Stimulated activated CD4-positive, alpha-beta T cell treated with anti-CD3 and anti-CD28 coated beads, Interleukin-12 subunit alpha, Interleukin-12 subunit beta, amount 100 ng/mL, for 24 hours (primary cell): ENCODE data around the gene NTSR1.

Experiments
- DNase-seq, 2 experiments: peaks; one replicate each; pipeline ENCODE4 v3.0.0-alpha.2; 2020; ENCODE audit warnings: low read depth in 2 of 2

NTSR1 gene

GRCh38 chr20:62726276-62726675, 17.6 kb downstream of the NTSR1 start:
- no peak for DNase-seq

- no peak for DNase-seq
Measured at GRCh38 chr20:62726716-62727583, 18.3 kb downstream of the NTSR1 start.

GRCh38 chr20:62727584-62728027, 19.0 kb downstream of the NTSR1 start:
- DNase-seq: no peak

DNA sequence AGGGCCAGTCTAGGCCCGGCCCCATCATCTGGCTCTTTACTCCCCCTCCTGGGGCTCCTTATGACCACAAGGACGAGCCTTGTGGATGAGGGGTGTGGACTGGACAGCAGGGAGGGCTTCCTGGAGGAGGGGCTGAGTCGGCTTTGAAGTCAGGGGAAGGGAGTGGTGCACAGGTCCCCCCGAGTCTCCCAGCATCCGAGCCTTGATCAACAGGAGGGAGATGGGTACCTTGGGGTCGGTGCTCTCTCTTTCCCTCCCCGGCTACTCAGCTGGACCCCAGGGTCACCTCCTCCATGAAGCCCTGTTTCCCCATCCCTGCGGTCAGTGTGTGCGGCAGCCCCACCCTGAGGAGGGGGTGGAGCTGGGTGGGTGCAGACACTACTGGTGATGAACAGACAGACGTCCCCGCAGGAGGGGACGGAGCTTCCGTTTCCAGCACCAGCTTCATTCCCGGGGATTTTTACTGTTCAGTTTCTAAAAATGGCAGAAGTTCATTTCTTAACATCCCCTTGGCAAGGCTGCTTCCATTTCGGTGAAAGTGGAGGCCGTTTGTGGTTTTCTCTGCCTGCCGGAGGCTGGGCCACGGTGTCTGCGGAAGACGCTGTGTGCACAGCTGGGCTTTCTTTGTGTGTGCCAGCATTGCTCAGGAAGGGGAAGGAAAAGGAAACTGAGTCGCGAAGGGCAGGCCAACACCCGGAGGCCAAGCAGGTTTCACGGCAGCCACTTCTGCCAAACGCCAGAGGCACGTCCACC, 19.6 kb downstream of the NTSR1 start:
- no peak for DNase-seq

DNA sequence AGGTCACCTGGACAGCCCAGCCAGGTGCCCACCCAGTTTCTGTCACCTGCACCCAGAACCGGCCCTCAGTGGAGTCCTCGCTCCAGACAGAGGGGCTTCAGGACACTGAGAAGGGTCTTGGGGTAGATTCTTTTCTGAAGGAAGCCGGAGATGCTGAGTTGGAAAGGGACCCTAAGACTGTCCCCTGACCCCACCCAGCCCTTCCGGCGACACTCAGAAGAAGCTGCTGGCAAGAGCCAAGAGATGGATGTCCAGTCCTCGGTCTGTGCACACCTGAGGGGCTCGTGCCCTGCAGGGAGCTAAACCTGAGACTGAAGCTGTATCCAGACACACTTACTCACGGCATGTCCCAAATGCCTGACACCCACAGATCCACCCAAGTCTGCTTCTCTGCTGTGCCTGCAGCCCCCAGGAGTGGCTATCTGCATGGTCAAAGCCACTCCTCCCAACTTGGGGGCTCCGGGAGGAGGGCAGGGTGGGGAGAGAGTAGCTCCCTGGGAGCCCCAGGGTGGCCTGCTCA, 20.2 kb downstream of the NTSR1 start:
- DNase-seq: no peak

DNA sequence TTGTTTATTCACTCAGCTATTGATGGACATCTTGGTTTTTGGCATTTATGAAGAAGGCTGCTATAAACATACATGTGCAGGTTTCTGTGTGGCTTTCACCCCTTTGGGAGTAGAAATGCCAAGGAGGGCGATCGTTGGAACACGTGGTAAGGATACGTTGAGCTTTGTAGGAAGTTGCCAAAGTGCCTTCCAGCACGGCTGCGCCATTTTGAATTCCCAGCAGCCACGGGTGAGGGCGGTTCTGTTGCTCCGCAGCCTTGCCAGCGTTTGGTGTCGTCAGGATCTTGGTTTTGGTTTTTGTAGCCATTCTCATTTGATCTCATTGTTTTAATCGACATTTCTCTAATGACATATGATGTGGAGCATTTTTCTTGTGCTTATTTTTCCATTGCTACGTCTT, 21.8 kb downstream of the NTSR1 start:
- DNase-seq: no peak

DNA sequence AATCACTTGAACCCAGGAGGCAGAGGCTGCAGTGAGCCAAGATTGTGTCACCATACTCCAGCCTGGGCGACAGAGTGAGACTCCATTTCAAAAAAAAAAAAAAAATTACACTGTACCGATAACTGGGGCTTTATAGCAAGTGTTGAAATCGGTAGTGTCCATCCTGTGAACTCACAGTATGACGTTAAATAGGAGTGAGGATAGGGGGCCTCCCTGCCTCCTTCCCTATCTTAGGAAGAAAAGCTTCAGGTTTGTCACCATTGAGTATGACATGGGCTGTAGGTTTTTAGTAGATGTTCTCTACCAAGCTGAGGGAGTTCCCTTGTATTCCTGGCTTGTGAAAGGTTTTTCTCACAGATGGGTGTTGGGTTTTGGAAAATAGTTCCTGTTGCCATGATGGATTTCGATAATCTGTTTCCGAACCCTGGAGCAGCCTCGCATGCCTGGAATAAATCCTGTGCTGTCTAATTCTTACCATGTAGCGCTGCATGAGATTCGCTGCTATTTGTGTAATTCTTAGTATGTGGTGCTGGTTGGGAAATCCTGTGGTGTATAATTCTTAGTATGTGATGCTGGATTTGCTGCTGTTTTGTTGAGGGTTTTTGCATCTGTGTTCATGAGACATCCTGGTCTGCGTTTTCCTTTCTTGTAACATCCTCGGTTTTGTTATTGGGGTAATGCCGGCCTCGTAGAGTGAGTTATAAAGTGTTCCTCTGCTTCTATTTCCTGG, 23.6 kb downstream of the NTSR1 start:
- DNase-seq: no peak

- no peak for DNase-seq
Measured at GRCh38 chr20:62732842-62733525, 24.3 kb downstream of the NTSR1 start.

DNA sequence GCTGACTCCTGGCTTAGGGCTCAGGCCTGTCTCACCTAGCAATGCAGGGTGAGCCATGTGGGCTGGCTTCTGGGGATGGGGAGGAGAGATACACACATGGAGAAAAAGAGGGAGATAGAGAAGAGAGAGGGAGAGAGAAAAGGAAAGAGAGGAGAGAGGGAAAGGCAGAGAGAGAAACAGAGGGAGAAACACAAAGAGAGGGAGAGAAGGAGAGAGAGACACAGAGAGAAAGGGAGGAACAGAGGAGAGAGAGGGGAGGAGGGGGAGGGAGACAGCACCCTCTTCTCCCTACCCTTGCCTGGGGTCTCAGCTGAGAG, 24.8 kb downstream of the NTSR1 start:
- no peak for DNase-seq

- no peak for DNase-seq
Measured at GRCh38 chr20:62733891-62734290, 25.3 kb downstream of the NTSR1 start.

DNA sequence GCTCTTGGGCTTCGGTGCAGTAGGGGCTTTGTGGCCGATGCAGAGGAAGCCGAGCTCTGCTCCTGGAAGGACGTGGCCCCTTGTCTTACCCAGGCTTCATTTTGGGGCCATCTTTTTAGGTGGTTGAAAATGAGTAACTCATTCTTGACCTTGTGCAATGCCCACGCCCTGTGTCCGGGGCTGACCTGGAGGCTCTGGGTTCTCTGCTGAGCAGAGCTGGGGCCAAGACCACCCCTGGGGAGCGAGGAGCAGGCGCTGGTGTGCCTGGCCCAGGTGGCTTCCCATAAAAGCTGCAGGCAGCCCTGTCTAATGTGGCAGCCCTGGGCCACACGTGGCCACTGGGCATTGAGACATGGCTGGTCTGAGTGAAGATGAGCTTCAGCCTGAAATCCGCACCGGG, 25.7 kb downstream of the NTSR1 start:
- no peak for DNase-seq

DNA sequence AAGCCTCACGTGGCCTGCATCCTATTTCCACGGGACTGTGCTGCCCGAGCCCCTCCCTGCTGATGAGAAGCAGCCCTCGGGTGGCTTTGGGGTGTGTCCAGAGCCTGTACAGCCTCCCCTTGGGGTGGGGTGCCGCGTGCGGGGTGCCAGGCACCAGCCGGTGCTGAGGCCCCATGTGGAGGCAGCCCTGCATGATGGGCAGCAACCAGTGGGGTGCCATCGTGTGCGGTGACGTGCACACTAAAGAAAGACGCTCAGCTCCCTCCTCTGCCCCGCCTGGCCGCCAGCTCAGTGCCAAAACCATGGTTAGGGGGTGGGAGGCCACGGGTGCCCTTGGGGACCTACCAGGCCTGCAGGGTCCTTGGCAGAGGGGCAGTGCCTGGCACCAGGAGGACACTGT, 26.2 kb downstream of the NTSR1 start:
- DNase-seq: no peak

DNA sequence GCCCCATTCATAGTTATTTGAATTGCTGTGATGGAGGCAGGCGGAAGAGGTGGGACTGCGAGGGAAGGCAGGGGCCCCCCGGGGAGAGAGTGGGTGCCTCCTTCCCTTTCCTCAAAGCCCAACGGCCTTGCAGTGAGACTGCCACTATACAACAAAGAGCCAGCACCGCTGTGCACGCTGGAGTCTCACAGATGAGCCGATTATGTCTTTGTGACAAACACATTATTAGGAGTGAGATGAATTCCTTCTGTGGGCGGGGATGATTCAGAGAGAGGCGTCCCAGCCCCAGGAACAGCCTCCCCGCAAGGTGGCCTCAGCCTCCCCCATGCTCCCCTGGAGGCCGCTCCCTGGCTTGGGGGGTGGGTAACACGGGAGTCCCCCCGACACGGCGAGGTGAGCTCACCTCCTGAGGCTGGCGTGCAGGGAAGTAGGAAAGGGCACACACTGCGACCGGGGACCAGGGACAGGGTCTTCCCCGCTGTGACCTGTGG, 26.7 kb downstream of the NTSR1 start:
- DNase-seq: no peak

- no peak for DNase-seq
Measured at GRCh38 chr20:62736026-62736406, 27.4 kb downstream of the NTSR1 start.

- no peak for DNase-seq
Measured at GRCh38 chr20:62736407-62737071, 27.9 kb downstream of the NTSR1 start.

DNA sequence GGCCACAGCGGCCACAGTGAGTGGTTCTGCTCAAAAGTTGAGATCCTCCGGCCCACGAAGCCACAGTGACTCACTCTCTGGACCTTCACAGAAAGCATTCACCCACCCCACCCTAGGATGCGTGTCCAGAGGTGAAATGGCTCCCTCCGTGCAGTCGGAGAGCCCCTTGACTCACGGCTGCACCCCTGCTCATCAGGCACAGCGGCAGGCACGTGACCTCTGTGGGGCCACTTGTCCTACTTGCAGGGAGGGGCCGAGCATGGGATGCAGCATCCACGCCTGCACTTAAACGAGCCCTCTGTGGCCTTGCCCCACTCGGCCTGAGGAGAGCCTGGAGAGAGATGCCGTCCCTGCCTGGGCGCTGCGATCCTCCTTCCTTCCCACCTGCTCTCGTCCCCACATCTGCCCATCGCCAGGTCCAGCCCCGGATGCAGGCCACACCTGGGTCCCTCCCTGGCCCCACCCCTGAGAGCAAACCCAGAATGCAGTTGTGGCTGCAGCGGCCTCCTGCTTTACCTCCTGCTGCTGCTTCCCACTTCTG, 28.7 kb downstream of the NTSR1 start:
- no peak for DNase-seq

GRCh38 chr20:62738025-62738881, 29.6 kb downstream of the NTSR1 start:
- no peak for DNase-seq

- DNase-seq: no peak
Measured at GRCh38 chr20:62739067-62739466, 30.4 kb downstream of the NTSR1 start.

DNA sequence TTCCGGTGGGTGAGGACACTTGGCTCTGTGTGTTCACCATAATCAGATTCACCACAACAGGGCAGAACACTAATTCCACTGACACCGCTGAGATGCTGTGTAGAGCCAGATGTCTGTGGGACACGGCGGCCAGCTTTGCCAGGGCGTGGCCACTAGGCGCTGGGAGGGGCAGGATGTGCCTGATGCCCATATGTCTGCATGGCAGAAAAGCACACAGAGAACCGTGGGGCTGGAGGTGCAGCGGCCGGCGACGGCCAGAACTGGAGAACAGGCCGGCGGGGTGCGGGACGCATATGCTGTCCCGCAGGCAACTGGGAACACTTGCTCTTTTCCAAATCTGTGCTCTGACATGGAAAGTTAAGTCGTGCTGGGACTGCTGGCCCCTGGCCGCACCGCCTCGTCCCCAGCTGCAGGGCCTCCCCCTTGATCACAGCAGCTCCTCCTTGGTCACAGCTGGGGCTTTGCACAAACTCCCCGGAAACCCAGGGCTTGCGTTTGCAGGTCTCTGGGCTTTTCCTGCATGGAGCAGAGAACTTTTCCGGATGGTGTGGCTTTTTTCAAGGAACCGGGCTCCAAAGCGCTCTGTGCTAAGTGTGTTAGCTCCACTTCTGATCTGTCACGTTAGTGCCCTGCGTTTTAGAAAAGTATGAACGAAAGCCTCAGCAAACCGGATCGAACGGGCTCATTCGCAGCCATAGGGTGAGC, 31.1 kb downstream of the NTSR1 start:
- peak in 1 of 2 experiments; percentile 26 for DNase-seq
